ENCODE results near the gene FREM2. TPM values are rescaled to one million over a fixed set of nuclear protein-coding genes. Genes with fewer than 3 reads are reported as not detected.
A peak's percentile ranks its signal among the peaks of the same experiment; 100 is the strongest.

The FREM2 gene
- total and polyA plus RNA-seq, 2 of the 4 experiments (the other 2 are of a cell fraction) = not detected

DNA sequence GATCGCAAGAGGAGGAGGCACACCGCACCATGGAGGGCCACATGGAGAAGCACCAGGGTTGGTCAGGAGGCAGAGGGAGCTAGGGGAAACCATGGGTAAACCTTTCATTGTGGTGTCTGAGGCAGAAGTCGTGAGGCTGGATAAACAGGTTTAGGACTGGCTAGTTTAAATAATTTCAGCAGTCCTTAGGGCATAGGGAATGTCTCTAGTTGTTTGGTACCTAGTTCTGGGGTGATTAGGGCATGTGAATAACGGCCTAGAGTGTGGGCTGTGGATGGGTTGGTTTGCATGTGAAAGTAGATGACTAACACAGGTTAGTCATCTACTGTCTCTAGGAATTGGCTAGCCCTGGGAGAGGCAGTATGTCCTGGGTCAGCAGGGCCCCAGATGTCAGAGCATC, 201.4 kb downstream of the FREM2 start:
- no peak overlapping the region for H3K18ac ChIP-seq (ENCODE audit: low read depth, low read length)
- H4K20me1 ChIP-seq (ENCODE audit: insufficient read depth, low read length) = no peaks in the 10 kb centered on the region
- H2BK5ac ChIP-seq (ENCODE audit: low read depth, low read length, poor library complexity, severe bottlenecking) = no peak overlapping the region
- H4K91ac ChIP-seq (ENCODE audit: insufficient read depth, low read depth, low read length) = no peak overlapping the region
- H4K5ac ChIP-seq (ENCODE audit: low read depth, low read length) = no peak overlapping the region
- CTCF ChIA-PET = interaction anchor here (0.6 kb wide), 1 partner anchor 15 kb away, joined by 3 read pairs; no protein-coding TSS in a partner anchor
- no peaks in the 10 kb centered on the region for H3K79me1 ChIP-seq (ENCODE audit: low read depth in 1 of 2, low read length in 2 of 2)
- no peaks in the 10 kb centered on the region for H3K36me3 ChIP-seq (ENCODE audit: control insufficient read depth, insufficient read depth, low read length)
- H3K4me1 ChIP-seq (ENCODE audit: control insufficient read depth, insufficient read depth, low read length) = no peaks in the 10 kb centered on the region
- 17% methylated on average over 2 of the region's 4 CpGs; no CpG with 5 or more reads in 1 of the 2 experiments for WGBS, 2 experiments (ENCODE audit: extremely low coverage in 2 of 2, insufficient read length in 1 of 2)
- no peak overlapping the region for H2BK15ac ChIP-seq (ENCODE audit: low read depth, low read length)
- no peak overlapping the region for H2BK120ac ChIP-seq (ENCODE audit: low read depth, low read length)
- TF ChIP-seq POLR2A (IDR thresholded peaks at IDR 0.05; ENCODE audit: low read depth, low read length) (no peak), MAFK (IDR thresholded peaks at IDR 0.05; ENCODE audit: low read depth, low read length) (no peak), CHD1 (IDR thresholded peaks at IDR 0.05; ENCODE audit: low read depth, low read length) (no peak), MAZ (IDR thresholded peaks at IDR 0.05; ENCODE audit: borderline replicate concordance, low read depth, low read length) (no peak), CEBPB (IDR thresholded peaks at IDR 0.05; ENCODE audit: low read depth, low read length) (no peak), SMC3 (IDR thresholded peaks at IDR 0.05; ENCODE audit: low read depth, low read length) (no peak), MXI1 (IDR thresholded peaks at IDR 0.05; ENCODE audit: borderline replicate concordance, low read depth, low read length) (no peak), RFX5 (IDR thresholded peaks at IDR 0.05; ENCODE audit: low read depth, low read length) (no peak), RAD21 (IDR thresholded peaks at IDR 0.05; ENCODE audit: low read length) (no peak), RCOR1 (IDR thresholded peaks at IDR 0.05; ENCODE audit: insufficient replicate concordance, low read length) (no peak), BHLHE40 (IDR thresholded peaks at IDR 0.05; ENCODE audit: low read depth, low read length) (no peak), NFE2L2 (IDR thresholded peaks at IDR 0.05; ENCODE audit: low read depth, low read length) (no peak), FOS (IDR thresholded peaks at IDR 0.05; ENCODE audit: low read depth, low read length) (no peak)
- TF ChIP-seq, protein P1, sequence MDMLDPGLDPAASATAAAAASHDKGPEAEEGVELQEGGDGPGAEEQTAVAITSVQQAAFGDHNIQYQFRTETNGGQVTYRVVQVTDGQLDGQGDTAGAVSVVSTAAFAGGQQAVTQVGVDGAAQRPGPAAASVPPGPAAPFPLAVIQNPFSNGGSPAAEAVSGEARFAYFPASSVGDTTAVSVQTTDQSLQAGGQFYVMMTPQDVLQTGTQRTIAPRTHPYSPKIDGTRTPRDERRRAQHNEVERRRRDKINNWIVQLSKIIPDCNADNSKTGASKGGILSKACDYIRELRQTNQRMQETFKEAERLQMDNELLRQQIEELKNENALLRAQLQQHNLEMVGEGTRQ (IDR thresholded peaks at IDR 0.05; ENCODE audit: low read depth, low read length) = no peak
- TF ChIP-seq, protein P2, sequence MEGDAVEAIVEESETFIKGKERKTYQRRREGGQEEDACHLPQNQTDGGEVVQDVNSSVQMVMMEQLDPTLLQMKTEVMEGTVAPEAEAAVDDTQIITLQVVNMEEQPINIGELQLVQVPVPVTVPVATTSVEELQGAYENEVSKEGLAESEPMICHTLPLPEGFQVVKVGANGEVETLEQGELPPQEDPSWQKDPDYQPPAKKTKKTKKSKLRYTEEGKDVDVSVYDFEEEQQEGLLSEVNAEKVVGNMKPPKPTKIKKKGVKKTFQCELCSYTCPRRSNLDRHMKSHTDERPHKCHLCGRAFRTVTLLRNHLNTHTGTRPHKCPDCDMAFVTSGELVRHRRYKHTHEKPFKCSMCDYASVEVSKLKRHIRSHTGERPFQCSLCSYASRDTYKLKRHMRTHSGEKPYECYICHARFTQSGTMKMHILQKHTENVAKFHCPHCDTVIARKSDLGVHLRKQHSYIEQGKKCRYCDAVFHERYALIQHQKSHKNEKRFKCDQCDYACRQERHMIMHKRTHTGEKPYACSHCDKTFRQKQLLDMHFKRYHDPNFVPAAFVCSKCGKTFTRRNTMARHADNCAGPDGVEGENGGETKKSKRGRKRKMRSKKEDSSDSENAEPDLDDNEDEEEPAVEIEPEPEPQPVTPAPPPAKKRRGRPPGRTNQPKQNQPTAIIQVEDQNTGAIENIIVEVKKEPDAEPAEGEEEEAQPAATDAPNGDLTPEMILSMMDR (conservative IDR thresholded peaks at IDR 0.05; ENCODE audit: low read depth, low read length) = no peak
- TF ChIP-seq, protein P3, sequence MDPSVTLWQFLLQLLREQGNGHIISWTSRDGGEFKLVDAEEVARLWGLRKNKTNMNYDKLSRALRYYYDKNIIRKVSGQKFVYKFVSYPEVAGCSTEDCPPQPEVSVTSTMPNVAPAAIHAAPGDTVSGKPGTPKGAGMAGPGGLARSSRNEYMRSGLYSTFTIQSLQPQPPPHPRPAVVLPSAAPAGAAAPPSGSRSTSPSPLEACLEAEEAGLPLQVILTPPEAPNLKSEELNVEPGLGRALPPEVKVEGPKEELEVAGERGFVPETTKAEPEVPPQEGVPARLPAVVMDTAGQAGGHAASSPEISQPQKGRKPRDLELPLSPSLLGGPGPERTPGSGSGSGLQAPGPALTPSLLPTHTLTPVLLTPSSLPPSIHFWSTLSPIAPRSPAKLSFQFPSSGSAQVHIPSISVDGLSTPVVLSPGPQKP (IDR thresholded peaks at IDR 0.05; ENCODE audit: borderline replicate concordance, low read depth, low read length) = no peak
- no peak overlapping the region for H2BK20ac ChIP-seq (ENCODE audit: low read depth, low read length)
- H3K14ac ChIP-seq (replicated peaks; ENCODE audit: low read depth, low read length) = no peak overlapping the region
- DNase-seq (peak; percentile 31), ATAC-seq (ENCODE audit: low read depth) (no peak)
- BruUV-seq (replicated peaks) = no TSS peak
- POLR2A ChIA-PET (ENCODE audit: unreplicated experiment) = no interaction called here
- dilution Hi-C loops (cut with HindIII; ENCODE audit: low sequenced_read_pairs, unreplicated experiment) = no loop called here
- no peaks in the 10 kb centered on the region for H3K9me3 ChIP-seq (ENCODE audit: control insufficient read depth, insufficient read depth, low read length)
- H3K9me1 ChIP-seq (ENCODE audit: insufficient read depth, low read length) = no peaks in the 10 kb centered on the region
- in situ Hi-C loops (cut with MboI; ENCODE audit: low sequenced_read_pairs) = no loop called here
- H4K8ac ChIP-seq (ENCODE audit: low read depth in 2 of 2, low read length in 2 of 2) = no peak overlapping the region
- intact Hi-C loops (cut with micrococcal nuclease) = no loop called here
- no peak overlapping the region for H3K4ac ChIP-seq (ENCODE audit: low read depth, low read length)
- H3K23ac ChIP-seq (ENCODE audit: low read depth, low read length) = no peak overlapping the region
- H3K4me2 ChIP-seq (ENCODE audit: low read depth, low read length) = no peak overlapping the region
- H2AFZ ChIP-seq (replicated peaks; ENCODE audit: low read length, poor library complexity) = no peak overlapping the region
- no peak overlapping the region for H3K4me3 ChIP-seq (ENCODE audit: insufficient read depth, low read depth, low read length)
- H3K27me3 ChIP-seq (ENCODE audit: control insufficient read depth, insufficient read depth, low read length) = no peaks in the 10 kb centered on the region
- H3K9ac ChIP-seq (ENCODE audit: low read depth, low read length) = no peak overlapping the region
- no peak overlapping the region for H3K27ac ChIP-seq (ENCODE audit: insufficient read depth, low read length)
- H2AK9ac ChIP-seq (replicated peaks; ENCODE audit: low read depth, low read length, poor library complexity) = no peak overlapping the region
- H2AK5ac ChIP-seq (ENCODE audit: low read depth, low read length) = no peak overlapping the region
- no peak overlapping the region for H3K56ac ChIP-seq (ENCODE audit: extremely low read depth, insufficient read depth, low read length)

All from IMR-90 (cell line).